ENCODE data around the gene PAK4.
"Not testable (repeated sequence)": the region's sequence is repeated elsewhere in the genome, so short reads cannot be mapped to it uniquely, and the experiment has no call there.

Gene PAK4

GRCh38 chr19:39139305-39139874 lies 13.8 kb downstream of the PAK4 start:
- ChIA-PET CTCF (interaction anchor here (0.7 to 1.6 kb wide), 3 partner anchors 17 to 259 kb away, joined by 3 to 4 read pairs (median 3); no protein-coding TSS in a partner anchor), POLR2A (interaction anchor here (0.7 kb wide), 1 partner anchor 311 kb away, joined by 3 read pairs; no protein-coding TSS in a partner anchor)
- no peak for TF ChIP-seq CTCF (IDR thresholded peaks at IDR 0.05; ENCODE audit: control extremely low read depth, extremely low read depth, low read depth, missing control alignments)
- DNase-seq (ENCODE audit: extremely low spot score) = no peak

- DNase-seq (ENCODE audit: extremely low spot score) = no peak
- ChIA-PET POLR2A (no interaction called here), CTCF (interaction anchor here (1.2 to 1.6 kb wide), 2 partner anchors 18 to 47 kb away, joined by 3 to 4 read pairs; no protein-coding TSS in a partner anchor)
- no peak for TF ChIP-seq CTCF (IDR thresholded peaks at IDR 0.05; ENCODE audit: control extremely low read depth, extremely low read depth, low read depth, missing control alignments)
These were observed 14.4 kb downstream of the PAK4 start for GRCh38 chr19:39139971-39140453.

- no peak for TF ChIP-seq CTCF (IDR thresholded peaks at IDR 0.05; ENCODE audit: control extremely low read depth, extremely low read depth, low read depth, missing control alignments)
- ChIA-PET POLR2A (no interaction called here), CTCF (no interaction called here)
- no peak for DNase-seq (ENCODE audit: extremely low spot score)
These were observed 15.0 kb downstream of the PAK4 start for GRCh38 chr19:39140594-39140993.

GRCh38 chr19:39141929-39142328 lies 16.3 kb downstream of the PAK4 start:
- POLR2A ChIA-PET = no interaction called here
- no peak for DNase-seq (ENCODE audit: extremely low spot score)

GRCh38 chr19:39142630-39143029 lies 17.0 kb downstream of the PAK4 start:
- CTCF ChIA-PET = no interaction called here
- no peak for DNase-seq (ENCODE audit: extremely low spot score)
- no peak for TF ChIP-seq CTCF (IDR thresholded peaks at IDR 0.05; ENCODE audit: control extremely low read depth, extremely low read depth, low read depth, missing control alignments)
- POLR2A ChIA-PET = no interaction called here

More at GRCh38 chr19:39141929-39142328, 16.3 kb downstream of the PAK4 start:
- no peak for TF ChIP-seq CTCF (IDR thresholded peaks at IDR 0.05; ENCODE audit: control extremely low read depth, extremely low read depth, low read depth, missing control alignments)
- CTCF ChIA-PET = interaction anchor here (0.8 kb wide), 2 partner anchors 10 to 22 kb away, joined by 3 read pairs; no protein-coding TSS in a partner anchor

- POLR2A ChIA-PET; DNase-seq (ENCODE audit: extremely low spot score): not testable (repeated sequence)
- CTCF ChIA-PET = interaction anchor here (0.9 kb wide), 1 partner anchor 33 kb away, joined by 3 read pairs; no protein-coding TSS in a partner anchor
These were observed 18.2 kb downstream of the PAK4 start for GRCh38 chr19:39143757-39144289.

Data from GM10248 (cell line).